Measurements from ENCODE around the gene CEBPZOS.
"Not testable (repeated sequence)": the region's sequence is repeated elsewhere in the genome, so short reads cannot be mapped to it uniquely, and the experiment has no call there.

The CEBPZOS gene

GRCh38 chr2:37180006-37180639 lies 16.2 kb upstream of the CEBPZOS start:
- Histone ChIP-seq H3K9me3 (no peaks in the 10 kb centered on the region), H3K4me3 (no peak overlapping the region), H3K27me3 (ENCODE audit: low read depth) (no peaks in the 10 kb centered on the region), H3K36me3 (replicated peaks) (no peaks in the 10 kb centered on the region), H3K4me1 (peaks cover 7% of the 10 kb centered on the region)
- no peak for DNase-seq (ENCODE audit: low spot score in 2 of 2)
- in situ Hi-C loops (cut with MboI; ENCODE audit: low sequenced_read_pairs): no loop called here

- in situ Hi-C loops (cut with MboI; ENCODE audit: low sequenced_read_pairs): no loop called here
- no peak for DNase-seq (ENCODE audit: low spot score in 2 of 2)
- H3K4me3 ChIP-seq: no peak overlapping the region
- no peaks in the 10 kb centered on the region for H3K27me3 ChIP-seq (ENCODE audit: low read depth)
- peaks cover 7% of the 10 kb centered on the region for H3K4me1 ChIP-seq
- no peaks in the 10 kb centered on the region for H3K9me3 ChIP-seq
- H3K36me3 ChIP-seq (replicated peaks): no peaks in the 10 kb centered on the region
These were observed 15.7 kb upstream of the CEBPZOS start for GRCh38 chr2:37180640-37181039.

- no peaks in the 10 kb centered on the region for H3K36me3 ChIP-seq (replicated peaks)
- in situ Hi-C loops (cut with MboI; ENCODE audit: low sequenced_read_pairs): no loop called here
- no peak overlapping the region for H3K4me3 ChIP-seq
- no peaks in the 10 kb centered on the region for H3K9me3 ChIP-seq
- H3K4me1 ChIP-seq: peaks cover 7% of the 10 kb centered on the region
- peak in 1 of 2 experiments; percentile 91 for DNase-seq (ENCODE audit: low spot score in 2 of 2)
- H3K27me3 ChIP-seq (ENCODE audit: low read depth): no peaks in the 10 kb centered on the region
These were observed 14.3 kb upstream of the CEBPZOS start for GRCh38 chr2:37181726-37182684.

GRCh38 chr2:37188570-37188969 lies 7.7 kb upstream of the CEBPZOS start, which contains the start of gene SULT6B1:
Gene SULT6B1 (minus strand): TSS chr2:37188670. CDS start chr2:37188640, 30 bp downstream.
- no peaks in the 10 kb centered on the region for H3K36me3 ChIP-seq (replicated peaks)
- no peaks in the 10 kb centered on the region for H3K27me3 ChIP-seq (ENCODE audit: low read depth)
- in situ Hi-C loops (cut with MboI; ENCODE audit: low sequenced_read_pairs): no loop called here
- no peak for DNase-seq (ENCODE audit: low spot score in 2 of 2)
- H3K9me3 ChIP-seq: no peaks in the 10 kb centered on the region
- peaks cover 9% of the 10 kb centered on the region for H3K4me1 ChIP-seq
- H3K4me3 ChIP-seq: no peak within 1 kb of the TSS

- in situ Hi-C loops (cut with MboI; ENCODE audit: low sequenced_read_pairs): no loop called here
- H3K4me3 ChIP-seq: no peak overlapping the region
- H3K36me3 ChIP-seq (replicated peaks): no peaks in the 10 kb centered on the region
- peaks cover 9% of the 10 kb centered on the region for H3K4me1 ChIP-seq
- H3K27me3 ChIP-seq (ENCODE audit: low read depth): no peaks in the 10 kb centered on the region
- H3K9me3 ChIP-seq: no peaks in the 10 kb centered on the region
- DNase-seq (ENCODE audit: low spot score in 2 of 2): peak in 1 of 2 experiments; percentile 45
These were observed 6.7 kb upstream of the CEBPZOS start for GRCh38 chr2:37189452-37190153.

GRCh38 chr2:37190290-37190689 lies 6.0 kb upstream of the CEBPZOS start:
- Histone ChIP-seq H3K27me3 (ENCODE audit: low read depth) (no peaks in the 10 kb centered on the region), H3K4me1 (peaks cover 9% of the 10 kb centered on the region), H3K4me3 (no peak overlapping the region), H3K9me3 (no peaks in the 10 kb centered on the region), H3K36me3 (replicated peaks) (no peaks in the 10 kb centered on the region)
- in situ Hi-C loops (cut with MboI; ENCODE audit: low sequenced_read_pairs): no loop called here
- no peak for DNase-seq (ENCODE audit: low spot score in 2 of 2)

GRCh38 chr2:37191253-37191652 lies 5.0 kb upstream of the CEBPZOS start:
- Histone ChIP-seq H3K4me3 (no peak overlapping the region), H3K36me3 (replicated peaks) (no peaks in the 10 kb centered on the region), H3K27me3 (ENCODE audit: low read depth) (no peaks in the 10 kb centered on the region), H3K4me1 (peaks cover 9% of the 10 kb centered on the region), H3K9me3 (no peaks in the 10 kb centered on the region)
- DNase-seq (ENCODE audit: low spot score in 2 of 2): no peak
- in situ Hi-C loops (cut with MboI; ENCODE audit: low sequenced_read_pairs): no loop called here

GRCh38 chr2:37191747-37192146 lies 4.5 kb upstream of the CEBPZOS start:
- Histone ChIP-seq H3K36me3 (replicated peaks) (no peaks in the 10 kb centered on the region), H3K9me3 (no peaks in the 10 kb centered on the region), H3K27me3 (ENCODE audit: low read depth) (no peaks in the 10 kb centered on the region), H3K4me3 (no peak overlapping the region), H3K4me1 (peaks cover 9% of the 10 kb centered on the region)
- in situ Hi-C loops (cut with MboI; ENCODE audit: low sequenced_read_pairs): no loop called here
- DNase-seq (ENCODE audit: low spot score in 2 of 2): no peak

GRCh38 chr2:37192551-37192950 lies 3.7 kb upstream of the CEBPZOS start:
- peak in 1 of 2 experiments; percentile 66 for DNase-seq (ENCODE audit: low spot score in 2 of 2)
- Histone ChIP-seq H3K27me3 (ENCODE audit: low read depth) (no peaks in the 10 kb centered on the region), H3K36me3 (replicated peaks) (no peaks in the 10 kb centered on the region; the same call in 1 of the 2 replicates), H3K9me3 (no peaks in the 10 kb centered on the region), H3K4me1 (peaks cover 14% of the 10 kb centered on the region), H3K4me3 (no peak overlapping the region)
- in situ Hi-C loops (cut with MboI; ENCODE audit: low sequenced_read_pairs): no loop called here

- peak overlapping the region; percentile 73 for H3K4me3 ChIP-seq
- in situ Hi-C loops (cut with MboI; ENCODE audit: low sequenced_read_pairs): not testable (repeated sequence)
These were observed 405 bp upstream of the CEBPZOS start for GRCh38 chr2:37195862-37196319.

GRCh38 chr2:37198681-37199065 lies 2.4 kb downstream of the CEBPZOS start:
- in situ Hi-C loops (cut with MboI; ENCODE audit: low sequenced_read_pairs): no loop called here
- no peaks in the 10 kb centered on the region for H3K27me3 ChIP-seq (ENCODE audit: low read depth)
- H3K9me3 ChIP-seq: no peaks in the 10 kb centered on the region; the same call in 1 of the 2 replicates
- peak in 1 of 2 experiments; percentile 62 for DNase-seq (ENCODE audit: low spot score in 2 of 2)
- peak overlapping the region; percentile 5; the same call in 1 of the 2 replicates for H3K4me3 ChIP-seq
- H3K36me3 ChIP-seq (replicated peaks): peaks cover 35% of the 10 kb centered on the region
- peaks cover 21% of the 10 kb centered on the region for H3K4me1 ChIP-seq

More at GRCh38 chr2:37195862-37196319, 405 bp upstream of the CEBPZOS start:
- H3K36me3 ChIP-seq (replicated peaks); H3K9me3 ChIP-seq; H3K27me3 ChIP-seq (ENCODE audit: low read depth); DNase-seq (ENCODE audit: low spot score in 2 of 2): not testable (repeated sequence)
- H3K4me1 ChIP-seq: peaks cover 31% of the 10 kb centered on the region

- no peak overlapping the region for H3K4me3 ChIP-seq
These were observed 4.9 kb downstream of the CEBPZOS start for GRCh38 chr2:37201208-37201607.

GRCh38 chr2:37201766-37202165 lies 5.5 kb downstream of the CEBPZOS start:
- peaks cover 64% of the 10 kb centered on the region for H3K36me3 ChIP-seq (replicated peaks)

More at GRCh38 chr2:37201208-37201607, 4.9 kb downstream of the CEBPZOS start:
- peaks cover 58% of the 10 kb centered on the region for H3K36me3 ChIP-seq (replicated peaks)
- H3K9me3 ChIP-seq: peaks cover 5% of the 10 kb centered on the region
- in situ Hi-C loops (cut with MboI; ENCODE audit: low sequenced_read_pairs): no loop called here
- H3K4me1 ChIP-seq: peaks cover 36% of the 10 kb centered on the region
- no peaks in the 10 kb centered on the region for H3K27me3 ChIP-seq (ENCODE audit: low read depth)
- no peak for DNase-seq (ENCODE audit: low spot score in 2 of 2)

More at GRCh38 chr2:37201766-37202165, 5.5 kb downstream of the CEBPZOS start:
- no peak for DNase-seq (ENCODE audit: low spot score in 2 of 2)
- Histone ChIP-seq H3K27me3 (ENCODE audit: low read depth) (no peaks in the 10 kb centered on the region), H3K4me3 (no peak overlapping the region), H3K4me1 (peaks cover 37% of the 10 kb centered on the region), H3K9me3 (peaks cover 10% of the 10 kb centered on the region)
- in situ Hi-C loops (cut with MboI; ENCODE audit: low sequenced_read_pairs): no loop called here

All from HAP-1 (cell line).